Testis (tissue), 2 donors: ENCODE results near the gene BCL6.

Experiments
- POLR2A ChIP-seq: fragments of 450-650 bp; IDR thresholded peaks from one replicate; pipeline ENCODE4 v1.6.1; 2017; ENCODE audit warnings: antibody characterized with exemption, mild to moderate bottlenecking, moderate library complexity
- TF ChIP-seq, protein P1 (sequence below), 3 experiments: fragments of 450-650 bp in 2 of 3; fragments of 200-600 bp in 1 of 3; sonication (generic) in 1 of 3; IDR thresholded peaks; one replicate each; pipeline ENCODE4 v1.5.1; 2016 to 2019; ENCODE audit warnings: antibody characterized with exemption in 3 of 3, mild to moderate bottlenecking in 2 of 3, moderate library complexity in 1 of 3

DNA sequence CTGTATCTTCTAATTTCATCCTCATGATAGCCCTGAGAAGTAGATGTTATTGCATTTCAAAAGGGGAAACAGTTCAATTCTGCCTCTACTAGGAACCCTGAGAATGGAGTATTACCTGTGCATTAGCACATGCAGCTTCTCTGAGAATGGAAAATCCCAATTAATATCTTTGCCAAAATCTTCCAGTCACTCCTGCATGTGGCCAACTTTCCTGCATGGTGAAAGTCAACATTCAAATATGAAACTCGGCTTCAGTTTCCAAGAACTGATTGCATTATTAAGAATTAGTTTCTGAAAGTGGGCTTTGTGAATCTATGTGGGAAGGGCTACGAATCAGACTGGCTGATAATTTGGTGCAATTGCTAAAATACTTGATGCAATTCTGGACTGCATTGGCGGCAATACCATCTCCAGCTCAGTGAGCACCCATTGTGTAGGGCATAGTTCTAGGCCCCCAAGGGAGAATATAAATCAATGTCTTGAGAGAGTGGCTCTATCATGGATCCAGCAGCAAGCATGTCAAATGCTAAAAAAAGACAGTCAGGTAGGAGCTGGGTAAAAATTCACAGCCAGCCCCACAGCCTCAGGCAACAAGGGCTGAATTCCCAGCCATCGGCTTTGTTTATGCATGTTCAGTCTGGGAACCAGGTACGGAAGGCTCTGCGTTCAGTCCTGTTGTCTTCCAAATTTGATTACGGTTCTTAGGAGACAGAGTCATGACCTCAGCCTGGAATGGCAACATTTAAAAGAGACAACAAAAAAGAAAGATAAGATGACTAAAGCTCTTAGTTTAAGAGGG, 18.8 kb upstream of the BCL6 start:
- no peak for TF ChIP-seq POLR2A
- TF ChIP-seq, protein P1, sequence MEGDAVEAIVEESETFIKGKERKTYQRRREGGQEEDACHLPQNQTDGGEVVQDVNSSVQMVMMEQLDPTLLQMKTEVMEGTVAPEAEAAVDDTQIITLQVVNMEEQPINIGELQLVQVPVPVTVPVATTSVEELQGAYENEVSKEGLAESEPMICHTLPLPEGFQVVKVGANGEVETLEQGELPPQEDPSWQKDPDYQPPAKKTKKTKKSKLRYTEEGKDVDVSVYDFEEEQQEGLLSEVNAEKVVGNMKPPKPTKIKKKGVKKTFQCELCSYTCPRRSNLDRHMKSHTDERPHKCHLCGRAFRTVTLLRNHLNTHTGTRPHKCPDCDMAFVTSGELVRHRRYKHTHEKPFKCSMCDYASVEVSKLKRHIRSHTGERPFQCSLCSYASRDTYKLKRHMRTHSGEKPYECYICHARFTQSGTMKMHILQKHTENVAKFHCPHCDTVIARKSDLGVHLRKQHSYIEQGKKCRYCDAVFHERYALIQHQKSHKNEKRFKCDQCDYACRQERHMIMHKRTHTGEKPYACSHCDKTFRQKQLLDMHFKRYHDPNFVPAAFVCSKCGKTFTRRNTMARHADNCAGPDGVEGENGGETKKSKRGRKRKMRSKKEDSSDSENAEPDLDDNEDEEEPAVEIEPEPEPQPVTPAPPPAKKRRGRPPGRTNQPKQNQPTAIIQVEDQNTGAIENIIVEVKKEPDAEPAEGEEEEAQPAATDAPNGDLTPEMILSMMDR (IDR thresholded peaks at IDR 0.05) = no peak
